Small intestine (tissue), 7 donors: ENCODE results near the gene LTO1. TPM values are rescaled to one million over a fixed set of nuclear protein-coding genes. Genes with fewer than 3 reads are reported as not detected.

Experiments used
- DNase-seq, 2 donors: peaks; one replicate each; pipeline versions ENCODE4 v3.0.0 to v3.0.0-alpha.2; 2013
- FAIRE-seq: peaks from 2 replicates; lab custom pipeline; 2012; peaks lifted over from hg19 to GRCh38; lab: Jason Lieb, UNC
- H3K27ac ChIP-seq, 3 donors: one replicate each; pipeline ENCODE4 v1.5.1; 2013; ENCODE audit warnings: low read length in 2 of 3, mild to moderate bottlenecking in 2 of 3, control low read depth in 1 of 3, inconsistent platforms in 1 of 3, low read depth in 1 of 3, moderate library complexity in 1 of 3
- H3K27me3 ChIP-seq, 3 donors: one replicate each; pipeline ENCODE4 v1.6.1; 2013; ENCODE audit warnings: low read length in 3 of 3, inconsistent platforms in 1 of 3; ENCODE audit not compliant: control insufficient read depth in 3 of 3, insufficient read depth in 3 of 3
- H3K36me3 ChIP-seq, 3 donors: one replicate each; pipeline ENCODE4 v1.6.1; 2013; ENCODE audit warnings: low read length in 3 of 3, inconsistent platforms in 1 of 3, low read depth in 1 of 3, mild to moderate bottlenecking in 1 of 3, moderate library complexity in 1 of 3; ENCODE audit not compliant: control insufficient read depth in 3 of 3, insufficient read depth in 2 of 3
- H3K4me1 ChIP-seq, 3 donors: one replicate each; pipeline ENCODE4 v1.6.1; 2013; ENCODE audit warnings: low read length in 2 of 3, inconsistent platforms in 1 of 3, low read depth in 1 of 3, mild to moderate bottlenecking in 1 of 3, moderate library complexity in 1 of 3; ENCODE audit not compliant: control insufficient read depth in 3 of 3, insufficient read depth in 2 of 3
- H3K4me3 ChIP-seq, 3 donors: one replicate each; pipeline ENCODE4 v1.5.1; 2013; ENCODE audit warnings: low read length in 3 of 3, control low read depth in 1 of 3, inconsistent platforms in 1 of 3, low read depth in 1 of 3, mild to moderate bottlenecking in 1 of 3, moderate library complexity in 1 of 3
- H3K9me3 ChIP-seq, 2 donors: one replicate each; pipeline ENCODE4 v1.6.1; 2013; ENCODE audit warnings: low read depth in 1 of 2, low read length in 1 of 2; ENCODE audit not compliant: control insufficient read depth in 2 of 2, insufficient read depth in 1 of 2
- WGBS, 3 donors: extraction: QIAGEN DNeasy Blood & Tissue Kit; methylation state at CpG; one replicate each; pipeline ENCODE4 v1.1.7; 2013; 5-methylcytosine and 5-hydroxymethylcytosine counted together
- polyA plus RNA-seq, 4 donors: library from polyadenylated mRNA; stranded (reverse) in 3 of 4; unstranded in 1 of 4; fragments of 200-250 nt in 3 of 4; fragments of 120-200 nt in 1 of 4; gene quantifications; one replicate each; pipeline versions ENCODE4 v1.2.1 to v1.2.3, GENCODE V29; 2013
- donor health status: healthy with polysubstance abuse.
- donor health status: control.
- donor health status: control.
- donor health status: Bipolar disorder and iron deficiency.
- donor health status: healthy.

LTO1 gene
- polyA plus RNA-seq, 4 donors: 14.6 to 21.1 (median 17.7) TPM

GRCh38 chr11:69656536-69657455 is 18.4 kb downstream of the LTO1 start:
- 78 to 86% (median 80%) methylated on average over 20 of the region's 20 CpGs for WGBS, 3 donors
- FAIRE-seq (no peak), DNase-seq (no peak)

GRCh38 chr11:69655479-69656428 is 19.4 kb downstream of the LTO1 start:
- DNase-seq: no peak
- peaks cover 0 to 16% (median 0%) of the 10 kb centered on the region in 3 donors for H3K4me1 ChIP-seq
- WGBS, 3 donors: 77 to 84% (median 78%) methylated on average over 18 to 19 of the region's 19 CpGs

More at GRCh38 chr11:69656536-69657455, 18.4 kb downstream of the LTO1 start:
- Histone ChIP-seq H3K27me3 (no peaks in the 10 kb centered on the region), H3K4me3 (no peak overlapping the region), H3K27ac (no peak overlapping the region), H3K36me3 (peaks cover 3 to 36% (median 5%) of the 10 kb centered on the region in 3 donors), H3K9me3 (no peaks in the 10 kb centered on the region), H3K4me1 (peaks cover 0 to 16% (median 0%) of the 10 kb centered on the region in 3 donors)

GRCh38 chr11:69654660-69655478 is 20.3 kb downstream of the LTO1 start:
- peak; percentile 46 to 60 for DNase-seq
- H3K27ac ChIP-seq: no peak overlapping the region
- H3K27me3 ChIP-seq: no peaks in the 10 kb centered on the region
- peaks cover 0 to 16% (median 0%) of the 10 kb centered on the region in 3 donors for H3K4me1 ChIP-seq
- no peaks in the 10 kb centered on the region for H3K9me3 ChIP-seq
- no peak overlapping the region for H3K4me3 ChIP-seq
- peaks cover 6 to 44% (median 8%) of the 10 kb centered on the region in 3 donors for H3K36me3 ChIP-seq
- no peak for FAIRE-seq
- 22 to 58% (median 38%) methylated on average over 27 of the region's 27 CpGs for WGBS, 3 donors

More at GRCh38 chr11:69655479-69656428, 19.4 kb downstream of the LTO1 start:
- Histone ChIP-seq H3K9me3 (no peaks in the 10 kb centered on the region), H3K4me3 (no peak overlapping the region), H3K27me3 (no peaks in the 10 kb centered on the region), H3K27ac (no peak overlapping the region), H3K36me3 (peaks cover 3 to 36% (median 5%) of the 10 kb centered on the region in 3 donors)
- no peak for FAIRE-seq

GRCh38 chr11:69654001-69654659 is 21.0 kb downstream of the LTO1 start:
- H3K27me3 ChIP-seq: no peaks in the 10 kb centered on the region
- 80 to 84% (median 83%) methylated on average over 38 of the region's 38 CpGs for WGBS, 3 donors
- H3K9me3 ChIP-seq: no peaks in the 10 kb centered on the region
- DNase-seq (no peak), FAIRE-seq (no peak)
- peaks cover 0 to 16% (median 0%) of the 10 kb centered on the region in 3 donors for H3K4me1 ChIP-seq
- peaks cover 6 to 51% (median 8%) of the 10 kb centered on the region in 3 donors for H3K36me3 ChIP-seq
- no peak overlapping the region for H3K27ac ChIP-seq
- H3K4me3 ChIP-seq: no peak overlapping the region

GRCh38 chr11:69653406-69653960 is 21.7 kb downstream of the LTO1 start:
- no peak overlapping the region for H3K4me3 ChIP-seq
- peaks cover 9 to 58% (median 9%) of the 10 kb centered on the region in 3 donors for H3K36me3 ChIP-seq
- no peak for FAIRE-seq

GRCh38 chr11:69652999-69653398 is 22.2 kb downstream of the LTO1 start:
- Histone ChIP-seq H3K36me3 (peaks cover 9 to 62% (median 12%) of the 10 kb centered on the region in 3 donors), H3K9me3 (no peaks in the 10 kb centered on the region), H3K27ac (no peak overlapping the region), H3K4me3 (no peak overlapping the region), H3K27me3 (no peaks in the 10 kb centered on the region), H3K4me1 (peaks cover 0 to 14% (median 0%) of the 10 kb centered on the region in 3 donors)
- DNase-seq (no peak), FAIRE-seq (no peak)
- WGBS, 3 donors: 75 to 82% (median 78%) methylated on average over 11 of the region's 11 CpGs

More at GRCh38 chr11:69653406-69653960, 21.7 kb downstream of the LTO1 start:
- 93% methylated on average over 23 of the region's 23 CpGs for WGBS, 3 donors
- Histone ChIP-seq H3K4me1 (peaks cover 0 to 16% (median 0%) of the 10 kb centered on the region in 3 donors), H3K27me3 (no peaks in the 10 kb centered on the region), H3K9me3 (no peaks in the 10 kb centered on the region), H3K27ac (no peak overlapping the region)
- DNase-seq: no peak
